D341Med (cell line): ENCODE data around the gene TOP3B.

ENCODE experiments used
- DNase-seq: peaks from one replicate; pipeline ENCODE4 v3.0.0; 2012; ENCODE audit warnings: low spot score

The TOP3B gene

DNA sequence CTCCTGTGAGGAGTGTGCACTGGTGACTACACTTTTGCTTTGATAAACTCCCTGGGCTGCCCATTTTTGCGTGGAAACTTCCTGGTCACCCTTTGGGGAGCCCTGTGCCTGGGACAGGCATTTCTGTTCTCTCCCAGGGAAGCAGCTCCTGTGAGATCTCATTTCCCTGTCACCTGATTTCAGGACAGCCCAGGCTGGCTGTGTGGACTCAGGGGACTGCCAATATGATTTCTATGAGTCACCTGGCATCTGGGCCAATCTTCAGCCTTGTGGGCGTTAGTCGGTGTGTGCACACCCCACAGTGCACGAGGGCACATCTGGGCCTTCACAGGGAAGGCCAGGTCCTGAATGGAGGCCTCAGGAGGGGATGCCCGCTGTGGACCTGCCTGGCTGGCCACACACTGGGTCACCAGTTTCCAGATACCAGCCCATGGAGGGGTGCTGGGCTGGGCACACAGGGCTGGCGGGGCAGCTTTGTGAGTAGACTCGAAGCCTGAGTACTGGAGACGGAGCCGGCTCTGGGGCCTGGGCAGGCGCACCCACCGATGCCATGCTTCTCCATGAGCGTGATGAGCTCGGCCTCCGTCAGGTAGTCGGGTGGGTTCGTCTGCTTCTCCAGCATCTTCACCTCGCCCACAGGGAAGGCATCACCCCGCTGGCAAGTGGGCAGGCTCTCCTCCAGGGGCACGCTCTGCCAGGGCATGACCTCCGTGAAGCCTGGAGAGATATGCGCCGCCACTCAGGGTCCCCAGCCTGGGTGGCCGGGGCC, 20.5 kb downstream of the TOP3B start:
- DNase-seq, result no peak

GRCh38 chr22:21961127-21961867, 21.3 kb downstream of the TOP3B start:
- DNase-seq, result no peak

- no peak for DNase-seq
Observed at GRCh38 chr22:21960200-21961126, 22.1 kb downstream of the TOP3B start.

GRCh38 chr22:21959274-21960074, 23.1 kb downstream of the TOP3B start:
- DNase-seq, result no peak

GRCh38 chr22:21958360-21959273, 24.0 kb downstream of the TOP3B start:
- DNase-seq, result no peak

DNA sequence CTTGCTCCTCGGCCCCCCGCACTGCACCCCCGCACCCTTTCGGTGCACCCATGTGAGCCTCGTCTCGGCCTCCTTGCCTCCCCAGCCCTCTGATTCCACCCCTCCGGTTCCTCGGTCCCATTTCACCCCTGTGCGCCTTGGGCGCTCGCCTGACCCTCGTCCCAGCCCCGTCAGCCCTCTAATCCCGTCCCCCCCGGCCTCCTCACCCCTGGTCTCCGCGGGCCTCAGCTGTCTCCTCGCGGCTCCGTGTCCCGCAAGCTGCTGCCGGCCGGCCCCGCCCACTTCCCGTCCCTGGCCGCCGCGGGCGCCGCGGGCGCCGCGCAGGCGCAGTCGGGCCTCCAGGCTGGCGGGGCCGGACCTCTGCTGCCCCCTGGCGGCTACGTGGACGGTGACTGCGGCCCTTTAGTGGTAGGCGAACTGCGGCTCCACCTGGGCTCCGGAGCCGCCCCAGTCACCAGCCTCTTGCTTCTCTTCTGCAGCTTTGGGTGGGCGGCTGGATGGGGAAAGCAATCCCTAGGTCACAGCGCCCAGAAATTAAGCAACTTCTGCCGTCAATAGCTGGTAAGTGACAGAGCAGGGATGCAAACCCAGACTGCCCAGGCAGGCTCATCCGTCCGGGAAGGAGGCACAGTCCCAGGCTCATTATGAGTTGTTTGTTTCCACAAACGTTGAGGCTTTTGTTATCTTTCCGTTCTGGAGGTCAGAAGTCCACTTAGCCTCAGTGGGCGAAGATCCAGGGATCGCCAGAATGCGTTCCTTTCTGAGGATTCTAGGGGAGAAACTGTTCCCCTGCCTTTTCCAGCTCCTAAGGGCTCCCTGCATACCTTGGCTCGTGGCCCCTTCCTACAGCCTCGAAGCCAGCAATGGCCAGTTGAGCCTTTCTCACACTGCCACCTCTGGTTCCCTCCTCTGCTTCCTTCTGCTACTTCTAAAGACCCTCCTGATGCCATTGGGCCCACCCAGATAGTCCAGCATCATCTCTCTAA, 29.7 kb downstream of the TOP3B start, which contains the start of gene PPM1F:
PPM1F (minus strand) TSS at position 263 of the 986 bp plus-strand sequence. CDS start 6,800 bp downstream, outside the sequence.
- DNase-seq, result peak; percentile 100

DNA sequence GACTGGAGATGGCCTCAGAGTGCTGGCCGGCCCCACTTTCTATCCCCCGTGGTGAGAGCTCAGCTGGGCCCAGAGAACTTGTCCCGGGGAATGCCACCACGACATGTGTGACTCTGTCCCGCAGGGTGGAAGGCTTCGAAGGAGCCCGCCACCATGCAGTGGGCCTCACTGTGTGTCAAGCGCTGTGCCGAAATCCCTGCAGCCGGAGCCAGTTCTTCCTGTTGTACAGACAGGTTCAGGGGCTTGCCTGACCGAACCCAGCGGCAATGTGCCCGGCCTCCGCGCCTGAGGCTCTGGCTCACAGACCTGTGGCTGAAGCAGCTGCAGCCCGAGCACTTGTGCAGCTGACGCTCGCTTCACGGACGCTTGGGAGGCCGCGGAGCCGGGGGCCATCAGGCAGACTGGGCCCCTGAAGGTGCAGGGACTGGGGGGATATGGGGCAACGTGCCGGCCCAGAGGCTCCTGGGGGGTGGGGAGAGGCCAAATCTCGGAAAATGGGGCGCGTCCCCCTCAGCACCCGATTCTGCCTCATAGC, 30.6 kb downstream of the TOP3B start:
- DNase-seq, result peak; percentile 54

DNA sequence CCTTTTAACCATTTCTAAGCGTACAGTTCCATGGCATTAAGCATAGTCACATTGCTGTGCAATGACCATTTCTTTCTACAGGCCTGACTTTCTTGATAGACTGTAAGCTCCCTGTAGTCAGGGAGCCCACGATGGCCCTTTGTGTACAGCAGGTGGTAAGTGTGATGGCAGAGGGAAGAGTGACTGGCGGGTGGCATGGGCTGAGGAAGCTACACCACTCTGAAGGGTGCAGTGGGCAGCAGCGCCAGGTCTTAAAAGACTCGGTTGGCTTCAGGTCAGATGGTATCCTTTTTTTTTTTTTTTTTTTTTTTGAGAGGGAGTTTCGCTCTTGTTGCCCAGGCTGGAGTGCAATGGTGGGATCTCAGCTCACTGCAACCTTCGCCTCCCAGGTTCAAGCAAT, 31.5 kb downstream of the TOP3B start:
- DNase-seq, result no peak

- no peak for DNase-seq
Observed at GRCh38 chr22:21949948-21950347, 32.6 kb downstream of the TOP3B start.

DNA sequence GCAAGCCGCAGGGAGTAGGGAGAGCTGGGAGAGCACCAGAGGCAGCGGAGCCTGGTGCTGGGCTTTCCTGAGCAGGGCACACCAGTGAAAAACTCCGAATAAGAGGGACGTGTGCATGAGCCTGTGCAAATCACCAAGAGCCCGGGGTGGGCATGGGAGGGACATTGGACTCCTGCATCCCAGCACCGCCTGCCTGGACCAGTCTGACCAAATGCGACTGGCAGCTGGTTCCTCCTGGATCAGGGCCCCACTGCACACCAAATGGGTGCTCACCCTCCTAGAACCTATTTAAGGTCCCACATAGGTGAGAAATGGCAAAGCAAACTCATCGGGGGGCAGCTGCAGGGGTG, 33.0 kb downstream of the TOP3B start:
- DNase-seq, result no peak

GRCh38 chr22:21948824-21949568, 33.6 kb downstream of the TOP3B start:
- no peak for DNase-seq

- DNase-seq, result no peak
Observed at GRCh38 chr22:21948390-21948789, 34.2 kb downstream of the TOP3B start.

GRCh38 chr22:21947040-21948014, 35.3 kb downstream of the TOP3B start:
- DNase-seq, result peak; percentile 60

DNA sequence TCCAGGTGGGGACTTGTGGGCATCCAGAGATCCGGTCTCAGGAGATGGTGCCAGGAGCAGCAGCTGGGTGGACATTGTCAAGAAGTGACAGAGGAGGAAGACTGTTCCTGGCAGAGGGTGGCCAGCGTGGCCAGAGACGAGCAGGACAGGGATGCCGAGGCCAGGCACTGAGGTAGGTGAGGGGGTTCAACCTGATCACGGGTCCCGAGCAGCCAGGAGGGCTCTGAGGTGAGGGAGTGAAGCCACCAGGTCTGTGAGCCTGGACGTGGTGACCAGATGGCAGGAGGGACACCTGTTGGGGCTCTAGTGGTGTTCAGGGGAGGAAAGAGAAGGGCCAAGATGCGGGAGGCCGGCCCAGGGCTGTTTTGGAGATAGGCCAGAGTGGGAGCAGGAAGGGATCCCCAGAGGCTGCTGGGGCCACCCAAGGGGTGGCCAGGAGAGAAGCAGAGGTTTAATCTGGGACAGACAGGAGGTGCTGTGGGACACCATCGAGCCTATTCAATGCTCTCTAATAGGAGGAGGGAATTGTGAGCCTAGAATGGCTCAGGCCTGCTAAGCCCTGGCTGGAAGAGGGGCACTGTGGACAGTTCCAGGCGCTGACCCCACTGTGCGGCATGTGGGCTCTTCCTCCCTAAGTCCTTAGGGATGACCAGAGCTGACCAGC, 36.2 kb downstream of the TOP3B start:
- DNase-seq, result no peak

DNA sequence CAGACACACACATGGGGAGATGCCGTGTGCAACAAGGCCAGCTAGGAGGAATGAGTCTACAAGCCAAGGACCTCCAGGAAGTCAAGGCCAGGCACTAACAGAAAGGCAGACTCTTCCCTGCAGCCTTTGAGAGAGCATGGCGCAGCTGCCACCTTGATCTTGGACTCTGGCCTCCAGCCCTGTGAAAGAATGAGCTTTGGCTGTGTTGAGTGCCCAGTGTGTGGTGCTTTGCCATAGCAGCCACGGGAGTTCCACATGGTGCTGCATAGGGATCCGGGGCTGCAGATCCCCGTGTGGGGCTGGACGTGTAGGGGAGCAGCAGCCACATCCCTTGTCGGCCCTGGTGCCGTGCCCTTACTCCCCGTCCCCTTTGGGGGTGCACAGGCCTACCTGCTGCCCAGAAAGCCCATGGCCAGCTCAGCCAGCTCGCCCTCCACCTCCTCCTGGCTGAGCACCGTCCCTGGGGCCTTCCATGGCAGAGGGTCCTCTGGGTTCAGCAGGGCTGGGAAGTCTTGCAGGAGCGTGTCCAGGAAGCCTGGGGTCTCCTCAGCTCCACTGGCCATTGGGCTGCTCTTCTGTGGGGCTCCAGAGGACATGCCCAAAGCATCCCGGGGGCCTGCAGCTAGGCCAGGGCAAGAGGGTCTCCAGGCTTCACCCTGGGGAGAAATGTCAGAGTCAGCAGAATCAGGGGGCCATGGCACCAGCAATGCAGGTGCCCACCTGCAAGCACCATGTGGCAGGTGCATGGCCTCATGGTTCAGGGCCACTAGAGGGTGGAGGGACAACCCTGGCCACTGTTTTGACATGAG, 36.9 kb downstream of the TOP3B start:
- no peak for DNase-seq

GRCh38 chr22:21944871-21945270, 37.7 kb downstream of the TOP3B start:
- no peak for DNase-seq
